Esophagus muscularis mucosa (tissue), 4 donors: ENCODE measurements around the gene SH3D21. TPM values are rescaled to one million over a fixed set of nuclear protein-coding genes. Genes with fewer than 3 reads are reported as not detected.

ENCODE experiments used
- DNase-seq: peaks from one replicate; pipeline ENCODE4 v3.0.0-alpha.2; 2017; ENCODE audit errors: extremely low spot score
- H3K27ac ChIP-seq, 4 donors: fragments of 200-600 bp; sonication (generic); replicated peaks in 1 of 4; 1 replicate in 3 of 4; 2 replicates in 1 of 4; pipeline ENCODE4 v1.5.1; 2016 to 2019; ENCODE audit warnings: mild to moderate bottlenecking in 1 of 4
- H3K27me3 ChIP-seq, 4 donors: fragments of 200-600 bp; sonication (generic); one replicate each; pipeline versions ENCODE4 v1.5.1 to v1.6.0; 2016 to 2019
- H3K36me3 ChIP-seq, 4 donors: fragments of 200-600 bp; sonication (generic); one replicate each; pipeline ENCODE4 v1.5.1; 2016 to 2019
- H3K4me1 ChIP-seq, 4 donors: fragments of 200-600 bp; sonication (generic); one replicate each; pipeline ENCODE4 v1.5.1; 2016 to 2019
- H3K4me3 ChIP-seq, 4 donors: fragments of 200-600 bp; sonication (generic); 1 replicate in 2 of 4; 2 replicates in 2 of 4; pipeline ENCODE4 v1.5.1; 2016 to 2019; ENCODE audit warnings: mild to moderate bottlenecking in 4 of 4, moderate library complexity in 1 of 4
- H3K9me3 ChIP-seq, 4 donors: fragments of 200-600 bp; sonication (generic); 1 replicate in 3 of 4; 2 replicates in 1 of 4; pipeline ENCODE4 v1.5.1; 2016 to 2019
- EP300 ChIP-seq: sonication (generic); formaldehyde crosslinking; IDR thresholded peaks from one replicate; pipeline ENCODE4 v1.6.1; 2017; ENCODE audit warnings: antibody characterized with exemption
- POLR2A ChIP-seq: fragments of 450-650 bp; IDR thresholded peaks from one replicate; pipeline ENCODE4 v1.6.1; 2017; ENCODE audit warnings: antibody characterized with exemption, moderate library complexity, mild to moderate bottlenecking, low read depth
- POLR2AphosphoS5 ChIP-seq, 2 donors: sonication (generic); formaldehyde crosslinking; IDR thresholded peaks; one replicate each; pipeline ENCODE4 v1.6.1; 2017; ENCODE audit warnings: antibody characterized with exemption in 2 of 2
- WGBS: methylation state at CpG from one replicate; pipeline ENCODE4 v1.1.5; 2018; 5-methylcytosine and 5-hydroxymethylcytosine counted together
- intact Hi-C: fragments of 100-400 bp; cut with DNase I; formaldehyde crosslinking; loops from one replicate; pipeline ENCODE4 v1.15.1; 2023
- total RNA-seq, 4 donors: library from RNA; depleted of rRNA; stranded (reverse); fragments of >200 nt; gene quantifications; one replicate each; pipeline versions ENCODE4 v1.1.0 to v1.2.1, GENCODE V29; 2016
- TF ChIP-seq, protein P1 (sequence below), 3 experiments: fragments of 200-600 bp in 2 of 3; fragments of 450-650 bp in 1 of 3; sonication (generic) in 2 of 3; IDR thresholded peaks; one replicate each; pipeline ENCODE4 v1.5.1; 2017 to 2019; ENCODE audit warnings: antibody characterized with exemption in 3 of 3, mild to moderate bottlenecking in 2 of 3, moderate library complexity in 1 of 3

The SH3D21 gene
- total RNA-seq, 4 donors from 2014 or later = 0.26 to 2.0 (median 1.1) TPM

DNA sequence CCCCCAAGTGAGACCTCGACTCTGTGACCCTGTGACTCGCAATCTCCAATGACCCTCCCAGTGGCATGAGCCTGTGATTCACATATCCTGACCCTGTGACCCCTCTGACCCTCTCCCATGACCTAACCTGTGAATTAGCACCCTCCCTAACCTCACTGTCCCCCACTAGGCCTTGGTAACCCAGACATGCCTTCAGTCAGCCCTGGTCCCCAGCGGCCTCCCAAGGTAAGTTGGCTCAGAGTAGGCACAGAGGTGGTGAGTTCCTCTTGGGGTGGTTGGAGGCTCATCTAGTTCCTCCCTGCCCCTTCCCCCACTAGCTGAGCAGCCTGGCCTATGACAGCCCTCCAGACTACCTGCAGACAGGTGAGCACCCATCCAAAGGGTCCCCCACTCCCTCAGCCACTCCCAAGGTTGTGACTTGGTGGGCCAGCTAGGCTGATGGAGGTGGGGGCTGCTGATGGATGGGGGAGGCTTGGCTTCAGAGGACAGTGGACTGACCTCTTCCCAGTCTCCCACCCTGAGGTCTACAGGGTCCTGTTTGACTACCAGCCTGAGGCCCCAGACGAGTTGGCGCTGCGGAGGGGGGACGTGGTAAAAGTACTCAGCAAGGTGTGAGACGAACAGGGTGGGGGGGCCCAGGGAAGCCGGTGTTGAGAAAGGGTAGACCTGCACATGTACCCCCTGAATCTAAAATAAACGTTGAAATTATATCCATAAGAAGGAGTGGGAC is 1.6 kb downstream of the SH3D21 start:
- WGBS = 96% methylated on average over 9 of the region's 10 CpGs
- DNase-seq = no peak
- Histone ChIP-seq H3K4me1 (peaks cover 14 to 28% (median 21%) of the 10 kb centered on the region in 4 donors), H3K27me3 (no peaks in the 10 kb centered on the region), H3K27ac (no peak overlapping the region), H3K36me3 (peaks cover 14 to 21% (median 19%) of the 10 kb centered on the region in 4 donors), H3K9me3 (no peaks in the 10 kb centered on the region), H3K4me3 (peak overlapping the region; percentile 63 to 86 (median 69))
- intact Hi-C loops = no loop called here
- TF ChIP-seq EP300 (no peak), POLR2A (no peak), POLR2AphosphoS5 (IDR thresholded peaks at IDR 0.05) (no peak)
- TF ChIP-seq, protein P1, sequence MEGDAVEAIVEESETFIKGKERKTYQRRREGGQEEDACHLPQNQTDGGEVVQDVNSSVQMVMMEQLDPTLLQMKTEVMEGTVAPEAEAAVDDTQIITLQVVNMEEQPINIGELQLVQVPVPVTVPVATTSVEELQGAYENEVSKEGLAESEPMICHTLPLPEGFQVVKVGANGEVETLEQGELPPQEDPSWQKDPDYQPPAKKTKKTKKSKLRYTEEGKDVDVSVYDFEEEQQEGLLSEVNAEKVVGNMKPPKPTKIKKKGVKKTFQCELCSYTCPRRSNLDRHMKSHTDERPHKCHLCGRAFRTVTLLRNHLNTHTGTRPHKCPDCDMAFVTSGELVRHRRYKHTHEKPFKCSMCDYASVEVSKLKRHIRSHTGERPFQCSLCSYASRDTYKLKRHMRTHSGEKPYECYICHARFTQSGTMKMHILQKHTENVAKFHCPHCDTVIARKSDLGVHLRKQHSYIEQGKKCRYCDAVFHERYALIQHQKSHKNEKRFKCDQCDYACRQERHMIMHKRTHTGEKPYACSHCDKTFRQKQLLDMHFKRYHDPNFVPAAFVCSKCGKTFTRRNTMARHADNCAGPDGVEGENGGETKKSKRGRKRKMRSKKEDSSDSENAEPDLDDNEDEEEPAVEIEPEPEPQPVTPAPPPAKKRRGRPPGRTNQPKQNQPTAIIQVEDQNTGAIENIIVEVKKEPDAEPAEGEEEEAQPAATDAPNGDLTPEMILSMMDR (IDR thresholded peaks at IDR 0.05) = no peak

- no peak for DNase-seq
- intact Hi-C loops = no loop called here
- Histone ChIP-seq H3K9me3 (no peaks in the 10 kb centered on the region), H3K4me1 (peaks cover 14 to 28% (median 21%) of the 10 kb centered on the region in 4 donors), H3K27me3 (no peaks in the 10 kb centered on the region), H3K4me3 (no peak overlapping the region), H3K36me3 (peaks cover 0 to 5% (median 3%) of the 10 kb centered on the region in 4 donors), H3K27ac (no peak overlapping the region)
- no peak for TF ChIP-seq POLR2AphosphoS5 (IDR thresholded peaks at IDR 0.05)
- TF ChIP-seq, protein P1 (IDR thresholded peaks at IDR 0.05) = no peak
- no peak for TF ChIP-seq EP300
- TF ChIP-seq POLR2A = no peak
- 100% methylated on average over 7 of the region's 7 CpGs for WGBS
Observed at GRCh38 chr1:36309397-36309796, 3.2 kb downstream of the SH3D21 start.

DNA sequence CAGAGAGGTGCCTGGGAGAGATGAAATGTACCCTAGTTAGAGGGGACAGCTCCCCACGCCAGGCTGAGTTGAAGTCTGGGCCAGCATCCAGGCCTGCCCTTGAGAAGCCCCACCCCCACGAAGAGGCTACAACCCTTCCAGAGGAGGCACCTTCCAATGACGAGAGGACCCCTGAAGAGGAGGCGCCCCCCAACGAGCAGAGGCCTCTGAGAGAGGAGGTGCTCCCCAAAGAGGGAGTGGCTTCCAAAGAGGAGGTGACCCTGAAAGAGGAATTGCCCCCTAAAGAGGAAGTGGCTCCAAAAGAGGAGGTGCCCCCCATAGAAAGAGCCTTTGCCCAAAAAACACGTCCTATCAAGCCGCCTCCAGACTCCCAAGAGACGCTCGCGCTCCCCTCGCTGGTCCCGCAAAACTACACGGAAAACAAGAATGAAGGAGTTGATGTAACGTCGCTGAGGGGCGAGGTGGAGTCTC is 14.2 kb downstream of the SH3D21 start:
- no peak for DNase-seq
- Histone ChIP-seq H3K4me1 (peaks cover 25 to 43% (median 39%) of the 10 kb centered on the region in 4 donors), H3K27ac (peak overlapping the region; percentile 79 to 92 (median 90)), H3K4me3 (peak overlapping the region; percentile 70 to 92 (median 84)), H3K36me3 (peaks cover 0 to 7% (median 2%) of the 10 kb centered on the region in 4 donors), H3K27me3 (no peaks in the 10 kb centered on the region), H3K9me3 (no peaks in the 10 kb centered on the region)
- WGBS = 56% methylated on average over 16 of the region's 16 CpGs
- TF ChIP-seq POLR2AphosphoS5 (IDR thresholded peaks at IDR 0.05) = no peak
- TF ChIP-seq, protein P1 (IDR thresholded peaks at IDR 0.05) = no peak
- no peak for TF ChIP-seq POLR2A
- TF ChIP-seq EP300 = no peak
- intact Hi-C loops = no loop called here

- peaks cover 25 to 43% (median 39%) of the 10 kb centered on the region in 4 donors for H3K4me1 ChIP-seq
- peak overlapping the region; percentile 70 to 92 (median 84) for H3K4me3 ChIP-seq
- no peak for DNase-seq
- no peaks in the 10 kb centered on the region for H3K9me3 ChIP-seq
- TF ChIP-seq POLR2A = no peak
- no peak for TF ChIP-seq POLR2AphosphoS5 (IDR thresholded peaks at IDR 0.05)
- no peak for TF ChIP-seq EP300
- TF ChIP-seq, protein P1 (IDR thresholded peaks at IDR 0.05) = no peak
- H3K27me3 ChIP-seq = no peaks in the 10 kb centered on the region
- 30% methylated on average over 15 of the region's 23 CpGs for WGBS
- peaks cover 0 to 7% (median 2%) of the 10 kb centered on the region in 4 donors for H3K36me3 ChIP-seq
- H3K27ac ChIP-seq = peak overlapping the region; percentile 79 to 92 (median 90)
- intact Hi-C loops = no loop called here
Observed at GRCh38 chr1:36320767-36321118, 14.6 kb downstream of the SH3D21 start.
